GM12878 (cell line): ENCODE data around the gene CCER1.

Source experiments
- CBX5 ChIP-seq: sonication (generic); IDR thresholded peaks from 2 replicates; pipeline ENCODE4 v1.6.1; 2016; ENCODE audit warnings: low read depth, moderate library complexity, mild to moderate bottlenecking, inconsistent platforms
- EZH2 ChIP-seq: IDR thresholded peaks from 2 replicates; pipeline ENCODE4 v1.6.1; 2012; ENCODE audit warnings: low read depth, mild to moderate bottlenecking, control low read depth, inconsistent platforms, low read length, borderline replicate concordance; ENCODE audit not compliant: control insufficient read depth
- KLF5 ChIP-seq: fragments of 450-650 bp; IDR thresholded peaks from 2 replicates; pipeline ENCODE4 v1.6.1; 2014; ENCODE audit warnings: mild to moderate bottlenecking; ENCODE audit not compliant: partially characterized antibody
- TF ChIP-seq, protein P1 (sequence below), 3 experiments: IDR thresholded peaks in 2 of 3; conservative IDR thresholded peaks in 1 of 3; 2 replicates each; pipeline ENCODE4 v1.5.1; 2011; ENCODE audit warnings: low read depth in 3 of 3, low read length in 3 of 3, mild to moderate bottlenecking in 3 of 3, control low read depth in 2 of 3, moderate library complexity in 2 of 3, inconsistent platforms in 1 of 3, mixed read lengths in 1 of 3; ENCODE audit not compliant: control insufficient read depth in 2 of 3, insufficient read depth in 1 of 3; ENCODE audit errors: extremely low read depth in 1 of 3

DNA sequence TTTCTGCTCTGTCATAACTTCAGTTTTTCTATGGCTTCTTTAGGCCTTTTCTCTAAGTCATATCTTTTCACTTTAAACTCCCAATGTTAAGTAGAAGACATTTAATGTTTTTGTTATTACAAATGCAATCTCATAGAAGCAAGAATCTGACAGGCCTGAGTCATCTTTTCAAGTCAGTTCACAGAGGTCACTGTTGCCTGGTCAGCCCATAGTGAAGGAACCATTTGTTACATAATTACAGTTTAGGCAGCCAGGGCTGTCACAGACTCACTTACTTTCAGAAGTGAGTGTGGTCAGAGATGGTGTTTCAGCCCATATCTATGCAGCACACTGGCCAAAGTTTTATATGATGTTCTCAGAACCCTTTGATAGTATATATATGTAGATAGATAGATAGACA, 46.5 kb downstream of the CCER1 start:
- TF ChIP-seq KLF5, result no peak
- TF ChIP-seq EZH2, result no peak
- TF ChIP-seq, protein P1, sequence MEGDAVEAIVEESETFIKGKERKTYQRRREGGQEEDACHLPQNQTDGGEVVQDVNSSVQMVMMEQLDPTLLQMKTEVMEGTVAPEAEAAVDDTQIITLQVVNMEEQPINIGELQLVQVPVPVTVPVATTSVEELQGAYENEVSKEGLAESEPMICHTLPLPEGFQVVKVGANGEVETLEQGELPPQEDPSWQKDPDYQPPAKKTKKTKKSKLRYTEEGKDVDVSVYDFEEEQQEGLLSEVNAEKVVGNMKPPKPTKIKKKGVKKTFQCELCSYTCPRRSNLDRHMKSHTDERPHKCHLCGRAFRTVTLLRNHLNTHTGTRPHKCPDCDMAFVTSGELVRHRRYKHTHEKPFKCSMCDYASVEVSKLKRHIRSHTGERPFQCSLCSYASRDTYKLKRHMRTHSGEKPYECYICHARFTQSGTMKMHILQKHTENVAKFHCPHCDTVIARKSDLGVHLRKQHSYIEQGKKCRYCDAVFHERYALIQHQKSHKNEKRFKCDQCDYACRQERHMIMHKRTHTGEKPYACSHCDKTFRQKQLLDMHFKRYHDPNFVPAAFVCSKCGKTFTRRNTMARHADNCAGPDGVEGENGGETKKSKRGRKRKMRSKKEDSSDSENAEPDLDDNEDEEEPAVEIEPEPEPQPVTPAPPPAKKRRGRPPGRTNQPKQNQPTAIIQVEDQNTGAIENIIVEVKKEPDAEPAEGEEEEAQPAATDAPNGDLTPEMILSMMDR (IDR thresholded peaks at IDR 0.05 in 2 of 3, conservative IDR thresholded peaks at IDR 0.05 in 1 of 3; ENCODE audit: control insufficient read depth in 2 of 3, extremely low read depth in 1 of 3, insufficient read depth in 1 of 3, low read depth in 3 of 3, low read length in 3 of 3), result no peak
- TF ChIP-seq CBX5, result no peak
